Stimulated activated naive CD8-positive, alpha-beta T cell treated with anti-CD3 and anti-CD28 coated beads, Interleukin-15, amount 100 ng/mL, for 72 hours (primary cell): Measurements from ENCODE around the gene MAST4.
"Not testable (repeated sequence)": the region's sequence is repeated elsewhere in the genome, so short reads cannot be mapped to it uniquely, and the experiment has no call there.

ENCODE experiments used
- ATAC-seq: fragments of 150-1000 bp; cut with Tn5 transposase; 2 replicates; pipeline ENCODE4 v1.10.0; 2021; ENCODE audit warnings: mild to moderate bottlenecking, moderate library complexity
- DNase-seq, 2 donors: peaks; one replicate each; pipeline ENCODE4 v3.0.0; 2021 to 2022
- H3K27ac Mint-ChIP-seq, 2 donors: one replicate each; pipeline ENCODE4 v1.8.0; 2022; ENCODE audit warnings: mild to moderate bottlenecking in 2 of 2, mixed read lengths in 2 of 2, moderate library complexity in 2 of 2
- H3K27me3 Mint-ChIP-seq: one replicate; pipeline ENCODE4 v1.8.0; 2022; ENCODE audit warnings: mixed read lengths
- H3K4me1 Mint-ChIP-seq: one replicate; pipeline ENCODE4 v1.8.0; 2022; ENCODE audit warnings: mild to moderate bottlenecking, mixed read lengths
- H3K4me3 Mint-ChIP-seq, 2 donors: one replicate each; pipeline ENCODE4 v1.8.0; 2022; ENCODE audit warnings: mild to moderate bottlenecking in 2 of 2, mixed read lengths in 2 of 2, moderate library complexity in 1 of 2
- H3K9me3 Mint-ChIP-seq, 2 donors: one replicate each; pipeline ENCODE4 v1.8.0; 2022; ENCODE audit warnings: mixed read lengths in 2 of 2

Gene MAST4

GRCh38 chr5:67111779-67112178, 515.6 kb downstream of the MAST4 start:
- Mint-ChIP-seq H3K27ac (no peak overlapping the region), H3K4me1 (no peaks in the 10 kb centered on the region), H3K4me3 (no peak overlapping the region), H3K27me3 (no peaks in the 10 kb centered on the region), H3K9me3 (no peaks in the 10 kb centered on the region)
- DNase-seq (no peak), ATAC-seq (no peak)

- Mint-ChIP-seq H3K27me3 (no peaks in the 10 kb centered on the region), H3K27ac (no peak overlapping the region), H3K4me3 (no peak overlapping the region), H3K4me1 (no peaks in the 10 kb centered on the region), H3K9me3 (no peaks in the 10 kb centered on the region)
- ATAC-seq (no peak), DNase-seq (no peak)
These were observed 519.1 kb downstream of the MAST4 start for GRCh38 chr5:67115246-67115645.

- ATAC-seq: no peak
These were observed 519.6 kb downstream of the MAST4 start for GRCh38 chr5:67115817-67116216.

GRCh38 chr5:67118050-67118620, 521.9 kb downstream of the MAST4 start:
- DNase-seq (no peak), ATAC-seq (no peak)
- Mint-ChIP-seq H3K27ac (peak overlapping the region in 1 of 2 donors; percentile 40), H3K4me3 (no peak overlapping the region), H3K4me1 (no peaks in the 10 kb centered on the region), H3K9me3 (no peaks in the 10 kb centered on the region), H3K27me3 (no peaks in the 10 kb centered on the region)

More at GRCh38 chr5:67115817-67116216, 519.6 kb downstream of the MAST4 start:
- Mint-ChIP-seq H3K27ac (no peak overlapping the region), H3K27me3 (no peaks in the 10 kb centered on the region), H3K9me3 (no peaks in the 10 kb centered on the region), H3K4me3 (no peak overlapping the region), H3K4me1 (no peaks in the 10 kb centered on the region)
- no peak for DNase-seq

GRCh38 chr5:67119010-67119409, 522.8 kb downstream of the MAST4 start:
- DNase-seq (no peak), ATAC-seq (no peak)
- Mint-ChIP-seq H3K4me3 (no peak overlapping the region), H3K27ac (peak overlapping the region in 1 of 2 donors; percentile 50), H3K27me3 (no peaks in the 10 kb centered on the region), H3K4me1 (no peaks in the 10 kb centered on the region), H3K9me3 (no peaks in the 10 kb centered on the region)

GRCh38 chr5:67120032-67120431, 523.8 kb downstream of the MAST4 start:
- DNase-seq (no peak), ATAC-seq (no peak)
- H3K27me3 Mint-ChIP-seq: no peaks in the 10 kb centered on the region
- no peaks in the 10 kb centered on the region for H3K9me3 Mint-ChIP-seq
- H3K27ac Mint-ChIP-seq: no peak overlapping the region
- no peaks in the 10 kb centered on the region for H3K4me1 Mint-ChIP-seq
- no peak overlapping the region for H3K4me3 Mint-ChIP-seq

GRCh38 chr5:67123819-67124218, 527.6 kb downstream of the MAST4 start:
- DNase-seq: no peak
- ATAC-seq: no peak
- H3K4me1 Mint-ChIP-seq: peaks cover 6% of the 10 kb centered on the region
- H3K27ac Mint-ChIP-seq: no peak overlapping the region
- H3K4me3 Mint-ChIP-seq: no peak overlapping the region
- no peaks in the 10 kb centered on the region for H3K27me3 Mint-ChIP-seq
- no peaks in the 10 kb centered on the region for H3K9me3 Mint-ChIP-seq

- Mint-ChIP-seq H3K4me1 (peaks cover 6% of the 10 kb centered on the region), H3K4me3 (no peak overlapping the region), H3K27me3 (no peaks in the 10 kb centered on the region), H3K27ac (no peak overlapping the region), H3K9me3 (no peaks in the 10 kb centered on the region)
- ATAC-seq: no peak
- no peak for DNase-seq
These were observed 528.4 kb downstream of the MAST4 start for GRCh38 chr5:67124556-67124955.

- not testable (repeated sequence) for H3K4me3 Mint-ChIP-seq, H3K27me3 Mint-ChIP-seq, ATAC-seq, H3K4me1 Mint-ChIP-seq, H3K27ac Mint-ChIP-seq, H3K9me3 Mint-ChIP-seq, DNase-seq
These were observed 531.2 kb downstream of the MAST4 start for GRCh38 chr5:67127347-67127895.

GRCh38 chr5:67129768-67130167, 533.6 kb downstream of the MAST4 start:
- no peak for DNase-seq
- Mint-ChIP-seq H3K9me3 (no peaks in the 10 kb centered on the region), H3K4me3 (no peak overlapping the region), H3K27ac (no peak overlapping the region), H3K27me3 (no peaks in the 10 kb centered on the region), H3K4me1 (peaks cover 6% of the 10 kb centered on the region)
- ATAC-seq: no peak

- no peak for DNase-seq
- H3K9me3 Mint-ChIP-seq: no peaks in the 10 kb centered on the region
- H3K27ac Mint-ChIP-seq: no peak overlapping the region
- no peaks in the 10 kb centered on the region for H3K4me1 Mint-ChIP-seq
- no peaks in the 10 kb centered on the region for H3K27me3 Mint-ChIP-seq
- no peak for ATAC-seq
- H3K4me3 Mint-ChIP-seq: no peak overlapping the region
These were observed 537.0 kb downstream of the MAST4 start for GRCh38 chr5:67133217-67133616.

- H3K4me1 Mint-ChIP-seq: no peaks in the 10 kb centered on the region
- DNase-seq: no peak
- no peaks in the 10 kb centered on the region for H3K27me3 Mint-ChIP-seq
- H3K27ac Mint-ChIP-seq: no peak overlapping the region
- no peak overlapping the region for H3K4me3 Mint-ChIP-seq
- H3K9me3 Mint-ChIP-seq: no peaks in the 10 kb centered on the region
- ATAC-seq: no peak
These were observed 537.6 kb downstream of the MAST4 start for GRCh38 chr5:67133776-67134175.

GRCh38 chr5:67135381-67135984, 539.3 kb downstream of the MAST4 start:
- H3K9me3 Mint-ChIP-seq: no peaks in the 10 kb centered on the region
- H3K4me1 Mint-ChIP-seq: no peaks in the 10 kb centered on the region
- DNase-seq (no peak), ATAC-seq (no peak)
- H3K27me3 Mint-ChIP-seq: no peaks in the 10 kb centered on the region
- no peak overlapping the region for H3K27ac Mint-ChIP-seq
- H3K4me3 Mint-ChIP-seq: no peak overlapping the region

- H3K27ac Mint-ChIP-seq: no peak overlapping the region
- no peaks in the 10 kb centered on the region for H3K4me1 Mint-ChIP-seq
- DNase-seq: no peak
- H3K27me3 Mint-ChIP-seq: no peaks in the 10 kb centered on the region
- no peak overlapping the region for H3K4me3 Mint-ChIP-seq
- ATAC-seq: no peak
- no peaks in the 10 kb centered on the region for H3K9me3 Mint-ChIP-seq
These were observed 542.8 kb downstream of the MAST4 start for GRCh38 chr5:67139030-67139429.

GRCh38 chr5:67140413-67140812, 544.2 kb downstream of the MAST4 start:
- Mint-ChIP-seq H3K27me3 (no peaks in the 10 kb centered on the region), H3K9me3 (no peaks in the 10 kb centered on the region), H3K4me3 (no peak overlapping the region), H3K4me1 (no peaks in the 10 kb centered on the region), H3K27ac (no peak overlapping the region)
- no peak for DNase-seq
- peak; percentile 39 for ATAC-seq

- H3K9me3 Mint-ChIP-seq: no peaks in the 10 kb centered on the region
- no peaks in the 10 kb centered on the region for H3K27me3 Mint-ChIP-seq
- ATAC-seq: no peak
- no peak overlapping the region for H3K4me3 Mint-ChIP-seq
- no peak for DNase-seq
- H3K27ac Mint-ChIP-seq: no peak overlapping the region
- no peaks in the 10 kb centered on the region for H3K4me1 Mint-ChIP-seq
These were observed 545.5 kb downstream of the MAST4 start for GRCh38 chr5:67141644-67142043.

- Mint-ChIP-seq H3K27ac (peak overlapping the region in 1 of 2 donors; percentile 44), H3K4me1 (no peaks in the 10 kb centered on the region)
These were observed 546.6 kb downstream of the MAST4 start for GRCh38 chr5:67142816-67143215.

More at GRCh38 chr5:67142816-67143215, 546.6 kb downstream of the MAST4 start:
- DNase-seq (no peak), ATAC-seq (no peak)
- no peak overlapping the region for H3K4me3 Mint-ChIP-seq
- no peaks in the 10 kb centered on the region for H3K27me3 Mint-ChIP-seq
- H3K9me3 Mint-ChIP-seq: no peaks in the 10 kb centered on the region
